ENCODE data around the gene UNK. TPM values are rescaled to one million over a fixed set of nuclear protein-coding genes. Genes with fewer than 3 reads are reported as not detected.

UNK gene
- total and polyA plus RNA-seq, 9 of the 15 experiments (the other 6 are each of a cell fraction or from before 2014, with no cell fraction given) = 12.8 to 38.6 (median 24.8) TPM

GRCh38 chr17:75784473-75785015, at the start of gene UNK (continued):
- TF ChIP-seq MEIS2 (IDR thresholded peaks at IDR 0.05; ENCODE audit: partially characterized antibody) (peak; percentile 80), ZKSCAN3 (CRISPR knock-in tag; IDR thresholded peaks at IDR 0.05) (no peak), KDM2B (CRISPR knock-in tag; IDR thresholded peaks at IDR 0.05) (no peak), ZZZ3 (IDR thresholded peaks at IDR 0.05) (no peak), COPS2 (conservative IDR thresholded peaks at IDR 0.05) (no peak), ZKSCAN1 (IDR thresholded peaks at IDR 0.05; ENCODE audit: low read depth, low read length) (no peak), KHSRP (IDR thresholded peaks at IDR 0.05) (no peak), ZNF586 (CRISPR knock-in tag; conservative IDR thresholded peaks at IDR 0.05) (no peak), CHD1 (IDR thresholded peaks at IDR 0.05; ENCODE audit: low read length) (no peak), HDAC8 (tag; IDR thresholded peaks at IDR 0.05) (no peak; the same call in 1 of the 2 replicates), ZNF41 (CRISPR knock-in tag; conservative IDR thresholded peaks at IDR 0.05) (no peak), FOXK1 (CRISPR knock-in tag; IDR thresholded peaks at IDR 0.05; ENCODE audit: borderline replicate concordance) (no peak), AFF1 (IDR thresholded peaks at IDR 0.05; ENCODE audit: low read depth in 1 of 2, partially characterized antibody in 2 of 2) (peak; percentile 83 to 100), PHF8 (IDR thresholded peaks at IDR 0.05; ENCODE audit: borderline replicate concordance, low read length) (peak; percentile 66; the same call in 1 of the 2 replicates), SUPT5H (IDR thresholded peaks at IDR 0.05) (no peak), E2F3 (CRISPR knock-in tag; IDR thresholded peaks at IDR 0.05) (no peak), ELF2 (CRISPR knock-in tag; IDR thresholded peaks at IDR 0.05) (no peak; the same call in 1 of the 2 replicates), ZEB2 (IDR thresholded peaks at IDR 0.05) (no peak)
- TF ChIP-seq, protein P1, sequence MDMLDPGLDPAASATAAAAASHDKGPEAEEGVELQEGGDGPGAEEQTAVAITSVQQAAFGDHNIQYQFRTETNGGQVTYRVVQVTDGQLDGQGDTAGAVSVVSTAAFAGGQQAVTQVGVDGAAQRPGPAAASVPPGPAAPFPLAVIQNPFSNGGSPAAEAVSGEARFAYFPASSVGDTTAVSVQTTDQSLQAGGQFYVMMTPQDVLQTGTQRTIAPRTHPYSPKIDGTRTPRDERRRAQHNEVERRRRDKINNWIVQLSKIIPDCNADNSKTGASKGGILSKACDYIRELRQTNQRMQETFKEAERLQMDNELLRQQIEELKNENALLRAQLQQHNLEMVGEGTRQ (CRISPR knock-in tag; IDR thresholded peaks at IDR 0.05) = no peak; the same call in 1 of the 2 replicates
- TF ChIP-seq, protein P2, sequence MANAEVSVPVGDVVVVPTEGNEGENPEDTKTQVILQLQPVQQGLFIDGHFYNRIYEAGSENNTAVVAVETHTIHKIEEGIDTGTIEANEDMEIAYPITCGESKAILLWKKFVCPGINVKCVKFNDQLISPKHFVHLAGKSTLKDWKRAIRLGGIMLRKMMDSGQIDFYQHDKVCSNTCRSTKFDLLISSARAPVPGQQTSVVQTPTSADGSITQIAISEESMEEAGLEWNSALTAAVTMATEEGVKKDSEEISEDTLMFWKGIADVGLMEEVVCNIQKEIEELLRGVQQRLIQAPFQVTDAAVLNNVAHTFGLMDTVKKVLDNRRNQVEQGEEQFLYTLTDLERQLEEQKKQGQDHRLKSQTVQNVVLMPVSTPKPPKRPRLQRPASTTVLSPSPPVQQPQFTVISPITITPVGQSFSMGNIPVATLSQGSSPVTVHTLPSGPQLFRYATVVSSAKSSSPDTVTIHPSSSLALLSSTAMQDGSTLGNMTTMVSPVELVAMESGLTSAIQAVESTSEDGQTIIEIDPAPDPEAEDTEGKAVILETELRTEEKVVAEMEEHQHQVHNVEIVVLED (CRISPR knock-in tag; IDR thresholded peaks at IDR 0.05) = peak; percentile 95
- TF ChIP-seq, protein P3, sequence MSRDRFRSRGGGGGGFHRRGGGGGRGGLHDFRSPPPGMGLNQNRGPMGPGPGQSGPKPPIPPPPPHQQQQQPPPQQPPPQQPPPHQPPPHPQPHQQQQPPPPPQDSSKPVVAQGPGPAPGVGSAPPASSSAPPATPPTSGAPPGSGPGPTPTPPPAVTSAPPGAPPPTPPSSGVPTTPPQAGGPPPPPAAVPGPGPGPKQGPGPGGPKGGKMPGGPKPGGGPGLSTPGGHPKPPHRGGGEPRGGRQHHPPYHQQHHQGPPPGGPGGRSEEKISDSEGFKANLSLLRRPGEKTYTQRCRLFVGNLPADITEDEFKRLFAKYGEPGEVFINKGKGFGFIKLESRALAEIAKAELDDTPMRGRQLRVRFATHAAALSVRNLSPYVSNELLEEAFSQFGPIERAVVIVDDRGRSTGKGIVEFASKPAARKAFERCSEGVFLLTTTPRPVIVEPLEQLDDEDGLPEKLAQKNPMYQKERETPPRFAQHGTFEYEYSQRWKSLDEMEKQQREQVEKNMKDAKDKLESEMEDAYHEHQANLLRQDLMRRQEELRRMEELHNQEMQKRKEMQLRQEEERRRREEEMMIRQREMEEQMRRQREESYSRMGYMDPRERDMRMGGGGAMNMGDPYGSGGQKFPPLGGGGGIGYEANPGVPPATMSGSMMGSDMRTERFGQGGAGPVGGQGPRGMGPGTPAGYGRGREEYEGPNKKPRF (IDR thresholded peaks at IDR 0.05; ENCODE audit: low read depth, low read length) = no peak
